ENCODE data around the gene PTPRD.

GRCh38 chr9:8448226-8448625, 2164.6 kb downstream of the PTPRD start:
- TF ChIP-seq EZH2 (IDR thresholded peaks at IDR 0.05), result no peak
- no peak for TF ChIP-seq POLR2AphosphoS5 (IDR thresholded peaks at IDR 0.05; ENCODE audit: borderline replicate concordance, low read depth, low read length)
